AG04449 (cell line): Measurements from ENCODE around the gene HOXD1.

Experiments
- CTCF ChIA-PET: fragments of 350-600 bp; formaldehyde crosslinking; extraction: SDS; loops from one replicate; lab custom pipeline; 2021; ENCODE audit warnings: antibody characterized with exemption; lab: Yijun Ruan, JAX
- POLR2A ChIA-PET: fragments of 400-600, 350-600 bp; formaldehyde crosslinking; extraction: SDS; loops from one replicate; lab custom pipeline; 2020; ENCODE audit warnings: antibody characterized with exemption, inconsistent platforms; lab: Yijun Ruan, JAX
- DNase-seq: peaks from one replicate; pipeline ENCODE4 v3.0.0-alpha.2; 2010; ENCODE audit warnings: low read depth, low spot score
- H3K4me3 ChIP-seq: 2 replicates; pipeline ENCODE4 v1.5.1; 2011; ENCODE audit warnings: low read depth, mild to moderate bottlenecking, control low read depth, low read length
- TF ChIP-seq, protein P1 (sequence below): IDR thresholded peaks from one replicate; pipeline ENCODE4 v1.5.1; 2011; ENCODE audit warnings: mild to moderate bottlenecking, moderate library complexity, low read length, control low read depth, inconsistent platforms; ENCODE audit not compliant: insufficient read depth; ENCODE audit errors: missing control alignments

Gene HOXD1

DNA sequence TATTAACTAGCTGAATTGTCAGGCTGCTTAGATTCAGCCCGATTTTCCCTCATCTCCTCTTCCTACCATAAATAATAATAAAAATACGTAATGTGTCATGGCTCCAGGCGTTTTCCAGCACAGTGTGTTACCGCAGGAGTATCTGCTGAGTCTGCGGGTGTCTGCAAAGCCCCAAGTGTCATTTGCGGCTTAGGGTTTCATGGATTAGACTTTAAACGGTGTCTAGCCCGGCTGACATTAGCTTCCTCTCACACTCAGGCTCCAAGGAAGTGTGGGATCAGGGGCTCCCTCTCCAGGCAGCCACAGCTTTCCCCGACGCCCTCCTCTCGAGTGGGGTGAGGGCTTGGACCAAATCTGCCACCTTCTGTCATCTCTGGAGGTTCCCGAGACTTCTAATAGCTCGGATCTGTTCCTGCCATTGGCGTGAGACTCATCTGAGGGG, 14.1 kb upstream of the HOXD1 start:
- ChIA-PET POLR2A (no interaction called here), CTCF (interaction anchor here (0.7 to 1.5 kb wide), 7 partner anchors 12 to 380 kb away, joined by 3 to 8 read pairs (median 4); no protein-coding TSS in a partner anchor)
- no peak overlapping the region; the same call in 1 of the 2 replicates for H3K4me3 ChIP-seq
- no peak for DNase-seq
- TF ChIP-seq, protein P1, sequence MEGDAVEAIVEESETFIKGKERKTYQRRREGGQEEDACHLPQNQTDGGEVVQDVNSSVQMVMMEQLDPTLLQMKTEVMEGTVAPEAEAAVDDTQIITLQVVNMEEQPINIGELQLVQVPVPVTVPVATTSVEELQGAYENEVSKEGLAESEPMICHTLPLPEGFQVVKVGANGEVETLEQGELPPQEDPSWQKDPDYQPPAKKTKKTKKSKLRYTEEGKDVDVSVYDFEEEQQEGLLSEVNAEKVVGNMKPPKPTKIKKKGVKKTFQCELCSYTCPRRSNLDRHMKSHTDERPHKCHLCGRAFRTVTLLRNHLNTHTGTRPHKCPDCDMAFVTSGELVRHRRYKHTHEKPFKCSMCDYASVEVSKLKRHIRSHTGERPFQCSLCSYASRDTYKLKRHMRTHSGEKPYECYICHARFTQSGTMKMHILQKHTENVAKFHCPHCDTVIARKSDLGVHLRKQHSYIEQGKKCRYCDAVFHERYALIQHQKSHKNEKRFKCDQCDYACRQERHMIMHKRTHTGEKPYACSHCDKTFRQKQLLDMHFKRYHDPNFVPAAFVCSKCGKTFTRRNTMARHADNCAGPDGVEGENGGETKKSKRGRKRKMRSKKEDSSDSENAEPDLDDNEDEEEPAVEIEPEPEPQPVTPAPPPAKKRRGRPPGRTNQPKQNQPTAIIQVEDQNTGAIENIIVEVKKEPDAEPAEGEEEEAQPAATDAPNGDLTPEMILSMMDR: no peak

DNA sequence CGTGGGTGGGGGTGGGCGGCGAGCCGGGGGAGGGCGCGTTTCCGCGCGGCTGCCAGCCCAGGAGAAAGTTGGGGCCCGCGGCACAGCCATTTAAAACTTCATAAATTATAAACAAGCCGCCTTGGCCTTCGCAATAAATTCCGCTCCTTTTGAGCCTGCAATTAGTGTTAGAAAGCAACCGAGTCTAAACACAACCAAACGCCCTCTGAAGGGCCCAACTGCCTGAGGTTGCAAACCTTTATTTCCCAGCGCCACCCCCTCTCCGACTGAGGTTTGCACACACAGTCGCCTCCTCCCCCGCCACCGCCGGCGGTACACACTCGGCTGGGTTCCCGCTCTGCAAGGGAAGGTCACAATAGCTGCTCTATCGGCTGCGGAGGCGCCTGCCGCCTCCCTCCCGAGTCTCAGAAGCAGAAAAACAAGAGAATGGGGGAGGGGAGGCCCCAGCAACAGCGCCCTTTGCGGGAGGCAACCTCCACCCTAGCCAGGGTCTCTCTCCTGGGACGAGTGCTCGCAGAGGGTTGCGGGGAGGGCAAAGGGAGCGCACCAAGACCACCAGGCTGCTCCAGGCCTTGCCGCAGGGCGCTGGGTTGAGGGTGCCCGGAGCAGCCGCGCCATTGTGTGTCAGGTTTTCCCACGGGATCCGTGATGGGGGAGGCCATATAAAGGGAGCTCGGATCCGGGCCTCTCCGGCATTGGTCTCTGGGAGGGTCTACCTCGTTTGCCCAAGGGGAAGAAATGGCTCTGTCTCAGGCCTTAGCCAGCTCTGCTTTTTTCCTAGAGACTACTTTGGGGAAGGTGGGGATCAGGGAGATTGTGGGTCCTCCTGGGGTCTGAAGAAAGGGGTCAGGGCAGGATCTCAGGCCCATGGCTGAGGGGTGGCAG, 13.4 kb upstream of the HOXD1 start:
- H3K4me3 ChIP-seq: no peak overlapping the region
- CTCF ChIA-PET: interaction anchor here (0.9 to 1.8 kb wide), 9 partner anchors 8 to 380 kb away, joined by 3 to 8 read pairs (median 4); no protein-coding TSS in a partner anchor
- TF ChIP-seq, protein P1: no peak

DNA sequence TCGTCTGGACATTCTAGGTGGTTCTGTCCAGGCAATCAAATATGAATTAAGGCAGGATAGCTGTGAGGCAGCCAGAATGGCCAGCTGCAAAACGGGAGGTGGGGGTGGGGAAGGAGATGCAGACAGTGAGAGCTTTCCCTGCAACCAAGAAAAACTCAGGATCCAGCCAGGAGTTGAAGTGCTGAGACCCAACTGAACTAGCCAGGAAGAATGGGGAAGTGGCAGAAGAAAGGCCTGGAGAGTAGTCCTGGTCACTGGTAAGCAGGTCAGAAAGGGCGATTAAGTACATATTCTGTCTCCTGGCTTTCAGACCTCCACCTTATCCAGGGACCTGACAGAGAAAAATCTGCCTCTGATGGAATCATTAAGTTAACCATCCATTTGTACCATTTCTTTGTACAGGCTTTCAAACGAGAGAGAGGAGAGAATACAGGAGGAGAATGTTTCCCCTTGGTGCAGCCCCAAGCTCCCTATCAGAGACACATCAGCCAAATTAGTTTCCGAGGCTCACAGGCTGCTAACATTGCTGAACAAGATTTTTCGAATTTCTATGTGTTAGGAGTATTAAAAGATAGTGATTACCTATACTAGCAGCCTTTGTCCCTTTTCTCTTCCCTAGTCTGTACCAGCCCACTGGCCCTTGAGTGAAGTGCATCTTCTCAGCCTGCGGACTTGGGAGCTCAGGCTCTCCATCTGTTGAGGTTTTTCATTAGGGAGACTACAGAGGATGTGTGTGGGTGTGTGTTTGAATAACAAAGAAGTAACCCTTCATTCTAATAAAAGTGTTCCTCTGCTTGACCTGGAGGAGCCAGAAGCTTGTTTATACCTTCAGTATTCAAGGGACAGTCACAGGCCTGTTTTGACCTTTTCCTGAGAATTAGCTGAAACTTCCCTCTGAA, 12.5 kb upstream of the HOXD1 start:
- POLR2A ChIA-PET: no interaction called here
- TF ChIP-seq, protein P1: no peak
- no peak for DNase-seq
- CTCF ChIA-PET: interaction anchor here (0.9 to 1.8 kb wide), 4 partner anchors 9 to 379 kb away, joined by 3 to 6 read pairs (median 5); no protein-coding TSS in a partner anchor
- no peak overlapping the region for H3K4me3 ChIP-seq

More for the DNA sequence above, 13.4 kb upstream of the HOXD1 start:
- POLR2A ChIA-PET: no interaction called here
- DNase-seq: no peak

DNA sequence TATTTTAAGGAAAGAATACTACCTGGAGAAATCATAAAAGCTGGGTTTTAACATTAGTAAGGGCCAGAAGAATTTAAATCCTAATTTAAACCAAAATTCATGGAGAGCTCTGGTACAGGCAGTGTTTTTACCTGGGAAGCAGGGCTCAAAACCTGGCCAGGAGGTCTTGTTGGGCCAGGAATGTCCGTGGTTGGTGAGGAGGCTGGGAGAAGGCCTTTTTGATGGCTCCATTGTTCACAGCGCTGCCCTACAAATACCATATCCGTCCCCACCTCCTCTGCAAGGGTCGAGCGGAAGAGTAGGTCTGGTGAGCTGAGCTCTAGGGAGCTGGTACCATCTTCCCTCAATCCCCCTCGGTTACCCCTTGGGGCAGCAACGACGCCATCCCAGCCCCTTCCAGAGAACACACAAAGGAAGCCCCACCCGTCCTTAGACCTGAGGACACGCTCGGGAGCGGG, 10.9 kb upstream of the HOXD1 start:
- CTCF ChIA-PET: interaction anchor here (1.1 to 2.0 kb wide), 3 partner anchors 37 to 460 kb away, joined by 3 to 9 read pairs (median 4); no protein-coding TSS in a partner anchor
- H3K4me3 ChIP-seq: peak overlapping the region; percentile 60
- DNase-seq: no peak
- TF ChIP-seq, protein P1: no peak
- POLR2A ChIA-PET: no interaction called here

GRCh38 chr2:176178038-176178756, 10.3 kb upstream of the HOXD1 start:
- DNase-seq: no peak
- POLR2A ChIA-PET: no interaction called here
- H3K4me3 ChIP-seq: peak overlapping the region; percentile 60
- TF ChIP-seq, protein P1: no peak
- CTCF ChIA-PET: interaction anchor here (0.8 to 2.0 kb wide), 7 partner anchors 20 to 459 kb away, joined by 3 to 10 read pairs (median 3); no protein-coding TSS in a partner anchor
